Omental fat pad (tissue), 4 donors: ENCODE data around the gene YPEL1. TPM values are rescaled to one million over a fixed set of nuclear protein-coding genes. Genes with fewer than 3 reads are reported as not detected.

Experiments used
- ATAC-seq: fragments of 150-250 bp; one replicate; pipeline ENCODE4 v1.9.1; 2016; ENCODE audit warnings: mild to moderate bottlenecking, moderate library complexity; ENCODE audit not compliant: low FRiP score
- DNase-seq: peaks from one replicate; pipeline ENCODE4 v3.0.0-alpha.2; 2019; ENCODE audit warnings: low spot score
- small RNA-seq: library from RNA; depleted of rRNA; stranded (forward); fragments of <200 nt; gene quantifications from one replicate; pipeline ENCODE3, GENCODE V24; 2016
- total RNA-seq, 4 donors: library from RNA; depleted of rRNA; stranded (reverse); fragments of >200 nt; gene quantifications; one replicate each; pipeline ENCODE4 v1.1.0, GENCODE V29; 2016
- TF ChIP-seq, protein P1 (sequence below), 3 donors: fragments of 450-650 bp; IDR thresholded peaks; one replicate each; pipeline ENCODE4 v1.5.1; 2016 to 2017; ENCODE audit warnings: antibody characterized with exemption in 3 of 3, mild to moderate bottlenecking in 3 of 3, moderate library complexity in 2 of 3

YPEL1 gene
- total RNA-seq, 4 donors from 2014 or later, result 2.0 to 5.4 (median 3.7) TPM

DNA sequence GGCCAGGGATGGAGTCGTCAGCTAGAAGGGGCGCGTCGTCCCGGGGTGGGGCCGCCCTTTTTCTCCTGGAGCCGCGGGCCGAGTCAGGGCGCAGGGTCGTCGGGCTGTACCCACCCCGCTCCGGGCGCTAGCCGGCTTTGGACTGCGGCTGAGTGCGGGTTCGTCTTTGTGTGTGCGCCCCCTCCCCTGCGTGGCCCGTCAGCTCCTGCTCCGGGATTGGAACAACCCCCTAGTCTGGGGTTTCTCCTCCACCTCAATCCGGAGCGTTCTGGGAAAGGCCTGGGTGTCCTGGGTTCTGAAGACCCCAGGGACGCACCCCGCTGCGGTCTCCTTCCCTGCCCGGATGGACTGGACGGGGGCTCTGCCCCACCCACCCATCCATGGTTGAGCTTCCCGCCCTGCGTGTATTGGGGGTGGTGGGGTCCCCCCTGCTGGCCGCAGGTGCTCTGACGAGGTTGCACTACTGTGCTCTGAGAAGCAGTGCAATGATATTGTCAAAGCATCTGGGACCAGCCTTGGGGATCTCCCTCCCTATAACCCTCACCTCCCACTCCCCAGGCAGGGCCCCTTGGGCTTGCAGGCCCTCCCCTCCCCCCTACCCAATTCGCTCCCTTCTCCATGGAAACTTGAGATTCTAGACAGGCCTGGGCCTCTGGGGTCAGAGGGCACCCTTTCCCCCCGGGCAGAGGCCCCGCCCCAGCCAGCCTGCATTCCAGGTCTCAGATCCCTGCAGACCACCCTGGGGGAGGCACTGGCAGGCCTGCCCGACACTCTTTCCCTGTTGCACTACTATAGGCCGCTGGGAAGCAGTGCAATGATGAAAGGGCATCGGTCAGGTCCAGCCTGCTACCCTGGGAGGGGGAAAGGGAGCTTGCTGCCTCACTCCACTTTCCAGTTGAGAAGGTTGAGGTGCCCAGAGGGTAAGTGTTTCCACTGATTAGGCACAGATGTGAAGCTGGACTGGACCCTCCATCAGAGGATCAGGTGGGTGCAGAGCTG lies 82.7 kb downstream of the YPEL1 start:
- ATAC-seq (no peak), DNase-seq (no peak)
- TF ChIP-seq, protein P1, sequence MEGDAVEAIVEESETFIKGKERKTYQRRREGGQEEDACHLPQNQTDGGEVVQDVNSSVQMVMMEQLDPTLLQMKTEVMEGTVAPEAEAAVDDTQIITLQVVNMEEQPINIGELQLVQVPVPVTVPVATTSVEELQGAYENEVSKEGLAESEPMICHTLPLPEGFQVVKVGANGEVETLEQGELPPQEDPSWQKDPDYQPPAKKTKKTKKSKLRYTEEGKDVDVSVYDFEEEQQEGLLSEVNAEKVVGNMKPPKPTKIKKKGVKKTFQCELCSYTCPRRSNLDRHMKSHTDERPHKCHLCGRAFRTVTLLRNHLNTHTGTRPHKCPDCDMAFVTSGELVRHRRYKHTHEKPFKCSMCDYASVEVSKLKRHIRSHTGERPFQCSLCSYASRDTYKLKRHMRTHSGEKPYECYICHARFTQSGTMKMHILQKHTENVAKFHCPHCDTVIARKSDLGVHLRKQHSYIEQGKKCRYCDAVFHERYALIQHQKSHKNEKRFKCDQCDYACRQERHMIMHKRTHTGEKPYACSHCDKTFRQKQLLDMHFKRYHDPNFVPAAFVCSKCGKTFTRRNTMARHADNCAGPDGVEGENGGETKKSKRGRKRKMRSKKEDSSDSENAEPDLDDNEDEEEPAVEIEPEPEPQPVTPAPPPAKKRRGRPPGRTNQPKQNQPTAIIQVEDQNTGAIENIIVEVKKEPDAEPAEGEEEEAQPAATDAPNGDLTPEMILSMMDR (IDR thresholded peaks at IDR 0.05), result no peak

DNA sequence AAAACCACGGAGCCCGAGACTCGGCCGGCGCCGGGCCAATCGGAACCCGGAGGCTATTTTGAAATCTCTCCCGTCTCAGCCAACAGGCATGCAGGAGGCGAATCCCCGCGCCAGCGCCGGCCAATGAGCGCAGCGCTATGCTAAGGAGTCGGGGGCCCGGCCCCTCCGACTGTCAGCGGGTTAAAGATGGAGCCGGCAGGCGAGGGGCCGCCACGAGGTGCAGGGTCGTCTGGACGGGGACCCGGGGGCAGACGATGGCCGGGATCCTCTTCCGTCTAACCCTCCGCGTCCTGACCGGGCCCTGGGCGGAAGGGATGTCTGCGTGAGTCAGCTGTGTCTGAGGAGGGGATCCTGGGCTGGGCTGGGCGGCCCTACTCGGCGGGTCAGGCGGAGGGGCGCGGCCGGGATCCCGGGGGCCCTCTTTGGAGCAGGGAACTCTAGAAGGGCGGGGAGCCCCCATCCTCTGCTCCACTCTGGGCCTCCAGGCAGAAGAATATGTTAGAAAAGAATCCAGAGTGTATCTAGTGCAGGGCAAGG lies 83.5 kb downstream of the YPEL1 start:
- peak; percentile 89 for ATAC-seq
- TF ChIP-seq, protein P1 (IDR thresholded peaks at IDR 0.05), result no peak
- peak; percentile 82 for DNase-seq

DNA sequence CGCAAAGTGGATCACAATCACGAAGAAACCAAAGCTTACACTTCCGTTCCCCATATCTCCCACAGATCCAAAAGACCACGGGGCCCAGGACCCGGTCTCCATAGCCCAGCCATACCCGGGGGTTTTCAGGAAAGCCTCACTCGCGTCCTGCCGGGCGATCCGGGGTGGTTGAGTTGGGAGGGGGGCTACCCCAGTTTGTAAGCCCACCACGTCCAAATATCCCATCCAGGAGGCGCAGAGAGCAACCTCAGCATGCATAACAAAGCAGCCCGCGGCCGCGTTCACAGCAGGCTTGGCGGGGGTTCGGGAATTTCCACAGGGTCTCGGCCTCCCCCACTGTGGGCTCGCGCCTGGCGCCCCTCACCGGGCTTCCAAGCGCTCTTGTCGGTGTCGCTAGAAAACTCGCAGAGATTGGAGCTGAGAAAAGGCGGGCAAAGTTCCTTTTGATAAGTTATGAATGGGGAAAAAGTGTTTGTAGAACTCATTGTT lies 84.0 kb downstream of the YPEL1 start:
- ATAC-seq, result no peak
- TF ChIP-seq, protein P1 (IDR thresholded peaks at IDR 0.05), result no peak

DNA sequence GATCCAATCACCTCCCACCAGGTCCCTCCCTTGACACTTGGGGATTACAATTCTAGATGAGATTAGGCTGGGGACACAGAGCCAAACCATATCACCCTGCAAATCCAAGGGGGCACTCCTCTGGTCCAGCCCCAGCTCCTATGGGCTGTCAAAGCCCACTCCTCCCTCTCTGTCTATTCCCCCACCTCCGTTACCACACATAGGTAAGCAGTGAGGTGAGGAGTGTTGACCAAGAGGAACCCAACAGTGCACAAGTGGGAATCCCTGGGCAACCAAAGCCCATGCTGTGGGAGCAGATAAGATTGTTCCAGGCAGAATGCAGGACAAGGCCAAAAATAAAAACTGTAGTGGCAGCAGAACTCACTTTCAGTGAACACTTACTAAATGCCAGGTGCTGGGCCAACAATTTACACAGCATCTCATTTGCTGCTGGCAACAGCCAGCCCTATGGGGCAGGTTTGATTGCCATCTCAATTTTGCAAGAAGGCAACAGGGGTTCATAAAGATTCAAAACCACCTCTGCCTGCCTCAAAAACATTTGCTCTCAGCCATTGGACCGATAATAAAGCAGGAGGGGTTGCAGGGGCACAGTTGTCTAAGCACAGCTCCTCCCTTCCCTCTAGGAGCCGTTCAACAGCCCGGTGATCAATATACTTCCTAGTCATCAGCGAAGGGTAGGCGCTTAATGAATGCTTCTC lies 84.6 kb downstream of the YPEL1 start:
- TF ChIP-seq, protein P1 (IDR thresholded peaks at IDR 0.05), result no peak
- ATAC-seq (no peak), DNase-seq (no peak)

More for the DNA sequence above, 84.0 kb downstream of the YPEL1 start:
- no peak for DNase-seq

DNA sequence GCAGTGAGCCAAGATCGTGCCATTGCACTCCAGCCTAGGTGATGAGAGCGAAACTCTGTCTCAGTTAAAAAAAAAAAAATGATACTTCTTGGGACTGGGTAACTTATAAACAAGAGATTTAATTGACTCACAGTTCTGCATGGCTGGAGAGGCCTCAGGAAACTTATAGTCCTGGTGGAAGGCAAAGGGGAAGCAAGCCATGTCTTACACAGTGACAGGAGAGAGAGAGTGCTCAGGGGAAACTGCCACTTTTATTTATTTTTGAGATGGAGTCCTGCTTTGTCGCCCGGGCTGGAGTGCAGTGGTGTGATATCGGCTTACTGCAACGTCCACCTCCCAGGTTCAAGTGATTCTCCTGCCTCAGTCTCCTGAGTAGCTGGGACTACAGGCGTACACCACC lies 85.3 kb downstream of the YPEL1 start:
- ATAC-seq (no peak), DNase-seq (no peak)
- TF ChIP-seq, protein P1 (IDR thresholded peaks at IDR 0.05), result no peak

Small RNA genes lying within 50 kb of the gene (small RNA-seq; reads per million reads assigned to genes)
- gene MIR301B (0.77 reads per million), gene RN7SL280P (not detected)

Other genes starting within 250 kb of the YPEL1 start
- gene RIMBP3C, start 184.3 kb downstream of the YPEL1 start, total RNA-seq, result under 1 TPM in 1 of 4 donors, not detected in 3; 0.31 TPM
- 10 to 100 TPM; 38.9 to 49.7 (median 44.0) TPM for gene UBE2L3, start 168.1 kb downstream of the YPEL1 start, total RNA-seq
- gene YDJC, start 105.8 kb downstream of the YPEL1 start, total RNA-seq, result 10 to 100 TPM; 14.3 to 33.3 (median 17.1) TPM
- under 1 TPM in 3 of 4 donors, not detected in 1; 0.31 to 0.46 (median 0.36) TPM for gene CCDC116, start 103.0 kb downstream of the YPEL1 start, total RNA-seq
- gene SDF2L1, start 93.5 kb downstream of the YPEL1 start, total RNA-seq, result 10 to 100 TPM; 16.3 to 49.4 (median 34.0) TPM
- gene PPIL2, start 69.8 kb downstream of the YPEL1 start, total RNA-seq, result 10 to 100 TPM; 22.8 to 33.6 (median 28.0) TPM
- gene MAPK1, start 131.9 kb upstream of the YPEL1 start, total RNA-seq, result 10 to 100 TPM; 29.0 to 46.8 (median 35.1) TPM
- gene PPM1F, start 217.1 kb upstream of the YPEL1 start, total RNA-seq, result 10 to 100 TPM; 22.9 to 67.3 (median 32.4) TPM
- 10 to 100 TPM; 17.5 to 45.4 (median 21.3) TPM for gene TOP3B, start 247.0 kb upstream of the YPEL1 start, total RNA-seq